Measurements from ENCODE around the gene MACROH2A1. TPM values are rescaled to one million over a fixed set of nuclear protein-coding genes. Genes with fewer than 3 reads are reported as not detected.
A peak's percentile ranks its signal among the peaks of the same experiment; 100 is the strongest.

MACROH2A1 gene
- total and polyA plus RNA-seq, 5 donors = 128 to 160 (median 146) TPM

GRCh38 chr5:135360278-135361274 lies 38.5 kb downstream of the MACROH2A1 start:
- no peak overlapping the region for H3K27ac ChIP-seq (ENCODE audit: low read length)
- no peak for ATAC-seq
- DNase-seq = no peak
- no peaks in the 10 kb centered on the region for H3K9me3 ChIP-seq (ENCODE audit: control insufficient read depth, low read length)
- no peak overlapping the region for H3K4me3 ChIP-seq (ENCODE audit: low read length)
- 80% methylated on average over 16 of the region's 16 CpGs for WGBS
- H3K4me1 ChIP-seq (ENCODE audit: control insufficient read depth, insufficient read depth, low read length) = peaks cover 13% of the 10 kb centered on the region
- H3K27me3 ChIP-seq (ENCODE audit: control insufficient read depth, insufficient read depth) = no peaks in the 10 kb centered on the region
- intact Hi-C loops (cut with DNase I) = no loop called here

GRCh38 chr5:135359374-135360165 lies 39.5 kb downstream of the MACROH2A1 start:
- DNase-seq (no peak), ATAC-seq (no peak)
- intact Hi-C loops (cut with DNase I) = no loop called here
- WGBS = 87% methylated on average over 8 of the region's 8 CpGs
- Histone ChIP-seq H3K4me3 (ENCODE audit: low read length) (no peak overlapping the region), H3K27ac (ENCODE audit: low read length) (no peak overlapping the region), H3K9me3 (ENCODE audit: control insufficient read depth, low read length) (no peaks in the 10 kb centered on the region), H3K4me1 (ENCODE audit: control insufficient read depth, insufficient read depth, low read length) (peaks cover 12% of the 10 kb centered on the region), H3K27me3 (ENCODE audit: control insufficient read depth, insufficient read depth) (no peaks in the 10 kb centered on the region)

GRCh38 chr5:135357685-135358084 lies 41.3 kb downstream of the MACROH2A1 start:
- no peak overlapping the region for H3K4me3 ChIP-seq (ENCODE audit: low read length)
- no peaks in the 10 kb centered on the region for H3K9me3 ChIP-seq (ENCODE audit: control insufficient read depth, low read length)
- H3K4me1 ChIP-seq (ENCODE audit: control insufficient read depth, insufficient read depth, low read length) = peaks cover 22% of the 10 kb centered on the region
- DNase-seq (no peak), ATAC-seq (no peak)
- no peaks in the 10 kb centered on the region for H3K27me3 ChIP-seq (ENCODE audit: control insufficient read depth, insufficient read depth)
- intact Hi-C loops (cut with DNase I) = no loop called here
- no peak overlapping the region for H3K27ac ChIP-seq (ENCODE audit: low read length)

GRCh38 chr5:135356522-135357318 lies 42.3 kb downstream of the MACROH2A1 start:
- Histone ChIP-seq H3K4me1 (ENCODE audit: control insufficient read depth, insufficient read depth, low read length) (peaks cover 22% of the 10 kb centered on the region), H3K27ac (ENCODE audit: low read length) (peak overlapping the region; percentile 98), H3K27me3 (ENCODE audit: control insufficient read depth, insufficient read depth) (no peaks in the 10 kb centered on the region), H3K4me3 (ENCODE audit: low read length) (no peak overlapping the region), H3K9me3 (ENCODE audit: control insufficient read depth, low read length) (no peaks in the 10 kb centered on the region)
- WGBS = 13% methylated on average over 6 of the region's 6 CpGs
- ATAC-seq (peak; percentile 96), DNase-seq (peak; percentile 89 to 92 (median 92))
- intact Hi-C loops (cut with DNase I) = no loop called here

GRCh38 chr5:135355169-135355568 lies 43.9 kb downstream of the MACROH2A1 start:
- 90% methylated on average over 1 of the region's 1 CpG for whole genome bisulfite sequencing
- intact Hi-C loops (cut with DNase I) = no loop called here
- H3K27ac ChIP-seq (ENCODE audit: low read length) = no peak overlapping the region
- H3K4me3 ChIP-seq (ENCODE audit: low read length) = no peak overlapping the region
- no peaks in the 10 kb centered on the region for H3K27me3 ChIP-seq (ENCODE audit: control insufficient read depth, insufficient read depth)
- ATAC-seq (no peak), DNase-seq (no peak)
- no peaks in the 10 kb centered on the region for H3K9me3 ChIP-seq (ENCODE audit: control insufficient read depth, low read length)
- peaks cover 22% of the 10 kb centered on the region for H3K4me1 ChIP-seq (ENCODE audit: control insufficient read depth, insufficient read depth, low read length)

GRCh38 chr5:135353952-135354721 lies 44.9 kb downstream of the MACROH2A1 start:
- Histone ChIP-seq H3K27me3 (ENCODE audit: control insufficient read depth, insufficient read depth) (no peaks in the 10 kb centered on the region), H3K4me3 (ENCODE audit: low read length) (no peak overlapping the region), H3K4me1 (ENCODE audit: control insufficient read depth, insufficient read depth, low read length) (peaks cover 22% of the 10 kb centered on the region), H3K9me3 (ENCODE audit: control insufficient read depth, low read length) (no peaks in the 10 kb centered on the region), H3K27ac (ENCODE audit: low read length) (no peak overlapping the region)
- 47% methylated on average over 4 of the region's 4 CpGs for WGBS
- intact Hi-C loops (cut with DNase I) = no loop called here
- ATAC-seq (no peak), DNase-seq (no peak)

- WGBS = 71% methylated on average over 10 of the region's 10 CpGs
- peak; percentile 39 to 49 for ATAC-seq
- no peak overlapping the region for H3K4me3 ChIP-seq (ENCODE audit: low read length)
- no peak for DNase-seq
- intact Hi-C loops (cut with DNase I) = no loop called here
- peaks cover 12% of the 10 kb centered on the region for H3K4me1 ChIP-seq (ENCODE audit: control insufficient read depth, insufficient read depth, low read length)
- H3K27me3 ChIP-seq (ENCODE audit: control insufficient read depth, insufficient read depth) = no peaks in the 10 kb centered on the region
- no peaks in the 10 kb centered on the region for H3K9me3 ChIP-seq (ENCODE audit: control insufficient read depth, low read length)
- no peak overlapping the region for H3K27ac ChIP-seq (ENCODE audit: low read length)
These were observed 48.5 kb downstream of the MACROH2A1 start for GRCh38 chr5:135350536-135350935.

- ATAC-seq = no peak
- intact Hi-C loops (cut with DNase I) = no loop called here
- DNase-seq = no peak
- Histone ChIP-seq H3K4me3 (ENCODE audit: low read length) (no peak overlapping the region), H3K9me3 (ENCODE audit: control insufficient read depth, low read length) (no peaks in the 10 kb centered on the region), H3K4me1 (ENCODE audit: control insufficient read depth, insufficient read depth, low read length) (peaks cover 12% of the 10 kb centered on the region), H3K27me3 (ENCODE audit: control insufficient read depth, insufficient read depth) (no peaks in the 10 kb centered on the region), H3K27ac (ENCODE audit: low read length) (no peak overlapping the region)
These were observed 49.1 kb downstream of the MACROH2A1 start for GRCh38 chr5:135349886-135350285.

- no peak for ATAC-seq
- no peak for DNase-seq
- 73% methylated on average over 1 of the region's 1 CpG for WGBS
- no peak overlapping the region for H3K4me3 ChIP-seq (ENCODE audit: low read length)
- H3K9me3 ChIP-seq (ENCODE audit: control insufficient read depth, low read length) = no peaks in the 10 kb centered on the region
- no peaks in the 10 kb centered on the region for H3K27me3 ChIP-seq (ENCODE audit: control insufficient read depth, insufficient read depth)
- intact Hi-C loops (cut with DNase I) = no loop called here
- H3K4me1 ChIP-seq (ENCODE audit: control insufficient read depth, insufficient read depth, low read length) = peaks cover 9% of the 10 kb centered on the region
- no peak overlapping the region for H3K27ac ChIP-seq (ENCODE audit: low read length)
These were observed 49.6 kb downstream of the MACROH2A1 start for GRCh38 chr5:135349451-135349850.

- no peaks in the 10 kb centered on the region for H3K27me3 ChIP-seq (ENCODE audit: control insufficient read depth, insufficient read depth)
- intact Hi-C loops (cut with DNase I) = no loop called here
- DNase-seq (no peak), ATAC-seq (no peak)
- H3K4me3 ChIP-seq (ENCODE audit: low read length) = no peak overlapping the region
- no peak overlapping the region for H3K27ac ChIP-seq (ENCODE audit: low read length)
- no peaks in the 10 kb centered on the region for H3K9me3 ChIP-seq (ENCODE audit: control insufficient read depth, low read length)
- H3K4me1 ChIP-seq (ENCODE audit: control insufficient read depth, insufficient read depth, low read length) = peaks cover 6% of the 10 kb centered on the region
- WGBS = 70% methylated on average over 1 of the region's 1 CpG
These were observed 50.1 kb downstream of the MACROH2A1 start for GRCh38 chr5:135348918-135349317.
